HEK293T (cell line): ENCODE measurements around the gene SLC29A1.
"Not testable (repeated sequence)": the region's sequence is repeated elsewhere in the genome, so short reads cannot be mapped to it uniquely, and the experiment has no call there.

Experiments
- ARNT ChIP-seq: fragments of 450-650 bp; IDR thresholded peaks from 2 replicates; pipeline ENCODE4 v1.6.1; 2017; ENCODE audit warnings: mild to moderate bottlenecking
- BHLHE40 ChIP-seq: fragments of 450-650 bp; IDR thresholded peaks from 2 replicates; pipeline ENCODE4 v1.6.1; 2016; ENCODE audit warnings: mild to moderate bottlenecking, moderate library complexity, borderline replicate concordance
- ELF4 ChIP-seq: fragments of 450-650 bp; IDR thresholded peaks from 2 replicates; pipeline ENCODE4 v1.6.1; 2017; ENCODE audit warnings: antibody characterized with exemption
- FOXA1 ChIP-seq: fragments of 450-650 bp; IDR thresholded peaks from 2 replicates; pipeline ENCODE4 v1.6.1; 2016; ENCODE audit warnings: mild to moderate bottlenecking
- HDGF ChIP-seq: fragments of 450-650 bp; IDR thresholded peaks from 2 replicates; pipeline ENCODE4 v1.6.1; 2017; ENCODE audit warnings: antibody characterized with exemption, borderline replicate concordance
- LEF1 ChIP-seq: fragments of 450-650 bp; IDR thresholded peaks from 2 replicates; pipeline ENCODE4 v1.6.1; 2017; ENCODE audit warnings: mild to moderate bottlenecking, borderline replicate concordance
- PKNOX1 ChIP-seq: fragments of 450-650 bp; IDR thresholded peaks from 2 replicates; pipeline ENCODE4 v1.6.1; 2016
- SP1 ChIP-seq: fragments of 450-650 bp; IDR thresholded peaks from 2 replicates; pipeline ENCODE4 v1.6.1; 2017

- not testable (repeated sequence) for TF ChIP-seq ARNT, PKNOX1, BHLHE40, SP1, ELF4, LEF1, HDGF, FOXA1
These were observed 41.6 kb upstream of the SLC29A1 start for GRCh38 chr6:44181784-44182183.
